ENCODE results near the gene TXNDC12.

DNA sequence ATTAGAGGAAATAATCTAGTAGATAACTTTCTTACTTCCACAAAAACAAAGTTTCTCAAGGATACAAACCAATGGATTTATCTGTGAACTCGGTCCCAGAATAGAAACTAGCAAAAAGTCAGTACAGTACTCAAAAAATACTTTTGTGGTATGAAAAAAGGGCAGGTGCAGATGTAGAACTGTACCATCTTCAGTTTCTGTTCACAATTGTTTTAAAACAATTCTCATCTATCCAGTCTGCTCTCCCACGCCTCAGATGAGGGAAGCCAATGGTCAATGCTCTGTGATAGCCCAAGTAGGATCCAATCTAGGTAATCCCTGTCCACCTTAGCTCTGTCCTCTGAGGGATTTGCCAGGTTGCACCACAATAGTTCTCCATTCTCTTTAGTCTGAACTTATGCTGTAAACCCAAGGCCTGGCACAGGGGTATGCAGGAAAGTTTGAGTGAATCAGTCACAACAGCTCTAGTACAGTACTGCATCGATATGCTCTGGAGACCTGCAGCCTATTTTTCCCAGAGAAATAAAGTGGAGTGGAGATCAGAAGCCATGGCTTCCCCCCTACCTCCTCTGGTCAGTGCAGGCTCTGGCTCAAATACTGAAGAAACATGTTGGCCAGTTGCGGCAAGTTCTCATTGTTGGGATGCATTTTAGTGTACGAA is 22.7 kb downstream of the TXNDC12 start:
- TF ChIP-seq POLR2A (IDR thresholded peaks at IDR 0.05; ENCODE audit: extremely low read depth, insufficient read length) (no peak), MYC (IDR thresholded peaks at IDR 0.05; ENCODE audit: low read depth, low read length) (no peak)
